Astrocyte (in vitro differentiated cells and primary cell): ENCODE measurements around the gene LRP1B. TPM values are rescaled to one million over a fixed set of nuclear protein-coding genes. Genes with fewer than 3 reads are reported as not detected.

Experiments used
- DNase-seq: peaks from one replicate; pipeline ENCODE4 v3.0.0-alpha.2; 2010; ENCODE audit warnings: low read depth
- FAIRE-seq: peaks from 2 replicates; lab custom pipeline; 2011; peaks lifted over from hg19 to GRCh38; lab: Jason Lieb, UNC
- H2AFZ ChIP-seq: 2 replicates; pipeline ENCODE4 v1.6.0; 2012; ENCODE audit warnings: low read depth, low read length, inconsistent platforms
- H3K27ac ChIP-seq: 2 replicates; pipeline ENCODE4 v1.5.1; 2011; ENCODE audit warnings: low read depth, low read length, inconsistent platforms
- H3K27me3 ChIP-seq: 2 replicates; pipeline ENCODE4 v1.6.0; 2011; ENCODE audit warnings: low read length, inconsistent platforms; ENCODE audit not compliant: insufficient read depth
- H3K36me3 ChIP-seq: 2 replicates; pipeline ENCODE4 v1.5.1; 2011; ENCODE audit warnings: low read length, inconsistent platforms; ENCODE audit not compliant: insufficient read depth
- H3K4me1 ChIP-seq: 2 replicates; pipeline ENCODE4 v1.5.1; 2011; ENCODE audit warnings: low read length, inconsistent platforms; ENCODE audit not compliant: insufficient read depth
- H3K4me2 ChIP-seq: 2 replicates; pipeline ENCODE4 v1.6.0; 2012; ENCODE audit warnings: low read length, inconsistent platforms
- H3K4me3 ChIP-seq: 2 replicates; pipeline ENCODE4 v1.5.1; 2011; ENCODE audit warnings: low read depth, mild to moderate bottlenecking, low read length, inconsistent platforms; ENCODE audit not compliant: insufficient read depth
- H3K79me2 ChIP-seq: 2 replicates; pipeline ENCODE4 v1.6.0; 2012; ENCODE audit warnings: mild to moderate bottlenecking, low read length, inconsistent platforms; ENCODE audit not compliant: insufficient read depth
- H3K9ac ChIP-seq: 2 replicates; pipeline ENCODE4 v1.6.0; 2012; ENCODE audit warnings: mild to moderate bottlenecking, low read length, inconsistent platforms
- H3K9me3 ChIP-seq: 2 replicates; pipeline ENCODE4 v1.5.1; 2012; ENCODE audit warnings: low read depth, mild to moderate bottlenecking, low read length, inconsistent platforms; ENCODE audit not compliant: insufficient read depth
- H4K20me1 ChIP-seq: 2 replicates; pipeline ENCODE4 v1.6.0; 2012; ENCODE audit warnings: low read length, inconsistent platforms; ENCODE audit not compliant: insufficient read depth
- H3K27ac Mint-ChIP-seq: one replicate; pipeline ENCODE4 v1.8.0; 2021; ENCODE audit warnings: mild to moderate bottlenecking, mixed read lengths; ENCODE audit not compliant: unreplicated experiment
- H3K27me3 Mint-ChIP-seq: one replicate; pipeline ENCODE4 v1.8.0; 2021; ENCODE audit warnings: low read depth, mixed read lengths; ENCODE audit not compliant: unreplicated experiment
- H3K36me3 Mint-ChIP-seq: one replicate; pipeline ENCODE4 v1.8.0; 2021; ENCODE audit warnings: low read depth, mixed read lengths; ENCODE audit not compliant: unreplicated experiment
- H3K4me1 Mint-ChIP-seq: one replicate; pipeline ENCODE4 v1.8.0; 2021; ENCODE audit warnings: low read depth, mixed read lengths; ENCODE audit not compliant: unreplicated experiment
- H3K4me3 Mint-ChIP-seq: one replicate; pipeline ENCODE4 v1.8.0; 2021; ENCODE audit warnings: mild to moderate bottlenecking, moderate library complexity, mixed read lengths; ENCODE audit not compliant: unreplicated experiment
- H3K9me3 Mint-ChIP-seq: one replicate; pipeline ENCODE4 v1.8.0; 2021; ENCODE audit warnings: mild to moderate bottlenecking, mixed read lengths; ENCODE audit not compliant: unreplicated experiment
- CTCF ChIP-seq: IDR thresholded peaks from 2 replicates; pipeline ENCODE4 v1.5.1; 2011; ENCODE audit warnings: low read depth, mild to moderate bottlenecking, inconsistent platforms, low read length, moderate library complexity; ENCODE audit not compliant: insufficient read depth
- EZH2 ChIP-seq: IDR thresholded peaks from 2 replicates; pipeline ENCODE4 v1.6.1; 2012; ENCODE audit warnings: mild to moderate bottlenecking, low read length, inconsistent platforms; ENCODE audit not compliant: insufficient read depth
- total RNA-seq: library from RNA; stranded (reverse); gene quantifications from 2 replicates; pipeline ENCODE4 v1.2.1, GENCODE V29; 2021

The LRP1B gene
- total RNA-seq, 1 donor from 2014 or later, result 1.5 TPM

GRCh38 chr2:140639628-140640027 is 1491.2 kb downstream of the LRP1B start:
- Histone ChIP-seq H4K20me1 (no peaks in the 10 kb centered on the region), H3K27me3 (no peaks in the 10 kb centered on the region), H2AFZ (no peak overlapping the region), H3K4me2 (no peak overlapping the region), H3K9ac (no peak overlapping the region), H3K4me3 (no peak overlapping the region), H3K79me2 (no peaks in the 10 kb centered on the region), H3K36me3 (no peaks in the 10 kb centered on the region), H3K27ac (no peak overlapping the region), H3K9me3 (no peaks in the 10 kb centered on the region), H3K4me1 (peaks cover 4% of the 10 kb centered on the region)
- DNase-seq (no peak), FAIRE-seq (no peak)
- Mint-ChIP-seq H3K27me3 (no peaks in the 10 kb centered on the region), H3K9me3 (no peaks in the 10 kb centered on the region), H3K27ac (no peak overlapping the region), H3K4me1 (peaks cover 6% of the 10 kb centered on the region), H3K4me3 (no peak overlapping the region), H3K36me3 (no peaks in the 10 kb centered on the region)
- no peak for TF ChIP-seq EZH2
- TF ChIP-seq CTCF, result no peak

GRCh38 chr2:140630557-140630956 is 1500.3 kb downstream of the LRP1B start:
- Mint-ChIP-seq H3K4me1 (no peaks in the 10 kb centered on the region), H3K9me3 (no peaks in the 10 kb centered on the region), H3K4me3 (no peak overlapping the region), H3K27ac (no peak overlapping the region), H3K36me3 (no peaks in the 10 kb centered on the region), H3K27me3 (no peaks in the 10 kb centered on the region)
- Histone ChIP-seq H3K27ac (no peak overlapping the region), H3K36me3 (no peaks in the 10 kb centered on the region), H3K27me3 (no peaks in the 10 kb centered on the region), H3K79me2 (no peaks in the 10 kb centered on the region), H3K4me1 (no peaks in the 10 kb centered on the region), H3K9me3 (no peaks in the 10 kb centered on the region), H4K20me1 (no peaks in the 10 kb centered on the region), H3K4me2 (no peak overlapping the region), H3K9ac (no peak overlapping the region), H2AFZ (no peak overlapping the region), H3K4me3 (no peak overlapping the region)
- DNase-seq (no peak), FAIRE-seq (no peak)
- TF ChIP-seq EZH2, result no peak
- TF ChIP-seq CTCF, result no peak

- H3K36me3 Mint-ChIP-seq, result no peaks in the 10 kb centered on the region
- H3K4me1 Mint-ChIP-seq, result no peaks in the 10 kb centered on the region
- DNase-seq, result no peak
- no peaks in the 10 kb centered on the region for H3K36me3 ChIP-seq
- H4K20me1 ChIP-seq, result no peaks in the 10 kb centered on the region
- H3K9me3 Mint-ChIP-seq, result no peaks in the 10 kb centered on the region
- no peaks in the 10 kb centered on the region for H3K27me3 Mint-ChIP-seq
- no peaks in the 10 kb centered on the region for H3K79me2 ChIP-seq
- no peak overlapping the region for H3K9ac ChIP-seq
- no peak overlapping the region for H3K4me3 Mint-ChIP-seq
- no peaks in the 10 kb centered on the region for H3K27me3 ChIP-seq
- no peak overlapping the region for H3K4me2 ChIP-seq
- no peak overlapping the region for H3K4me3 ChIP-seq
- no peak overlapping the region for H3K27ac Mint-ChIP-seq
- no peaks in the 10 kb centered on the region for H3K4me1 ChIP-seq
- H3K27ac ChIP-seq, result no peak overlapping the region
- TF ChIP-seq CTCF, result no peak
- TF ChIP-seq EZH2, result no peak
- no peaks in the 10 kb centered on the region for H3K9me3 ChIP-seq
- no peak overlapping the region for H2AFZ ChIP-seq
- no peak for FAIRE-seq
These were observed 1502.9 kb downstream of the LRP1B start for GRCh38 chr2:140627885-140628284.
